Measurements from ENCODE around the gene DCK. TPM values are rescaled to one million over a fixed set of nuclear protein-coding genes. Genes with fewer than 3 reads are reported as not detected.

Gene DCK
- total RNA-seq, result 20.7 and 22.7 TPM in 2 replicates

GRCh38 chr4:70993181-70994068 lies at the start of gene DCK:
DCK (plus strand) TSS chr4:70993649; CDS start chr4:70993836, 187 bp downstream.

Other genes with a start within 250 kb of the DCK start
- gene GRSF1, start 153.8 kb upstream of the DCK start, total RNA-seq, result 69.7 and 79.9 TPM in 2 replicates
- 10.9 and 15.1 TPM in 2 replicates for gene MOB1B, start 91.3 kb upstream of the DCK start, total RNA-seq

Data from epithelial cell of alveolus of lung (primary cell).